Measurements from ENCODE around the gene DNMT1. TPM values are rescaled to one million over a fixed set of nuclear protein-coding genes. Genes with fewer than 3 reads are reported as not detected.

Gene DNMT1
- polyA plus RNA-seq, 1 of the 3 experiments (the other 2 are of a cell fraction), result 58.3 TPM

GRCh38 chr19:10226376-10227025 is 31.7 kb upstream of the DNMT1 start:
- no peak overlapping the region for H3K9ac ChIP-seq
- H2AFZ ChIP-seq (ENCODE audit: low read depth), result no peak overlapping the region
- POLR2A ChIA-PET, result interaction anchor here (0.5 to 1.2 kb wide), 7 partner anchors 12 to 97 kb away, joined by 3 to 5 read pairs (median 4); partner anchors contain the start of gene DNMT1
- 0 out of 2 replicates have a peak overlapping the region, but pooled peaks have one; percentile 29 for H3K4me2 ChIP-seq
- CTCF ChIA-PET, result interaction anchor here (0.9 to 5.5 kb wide), 13 partner anchors 9 to 162 kb away, joined by 3 to 54 read pairs (median 4); no protein-coding TSS in a partner anchor
- peak; percentile 92 for DNase-seq
- no peaks in the 10 kb centered on the region for H3K27me3 ChIP-seq (ENCODE audit: insufficient read depth)
- peak; percentile 40; the same call in 1 of the 2 replicates for TF ChIP-seq MXI1 (IDR thresholded peaks at IDR 0.05; ENCODE audit: low read depth, low read length)
- TF ChIP-seq RXRA (IDR thresholded peaks at IDR 0.05; ENCODE audit: borderline replicate concordance, low read depth), result no peak
- peak; percentile 66 for TF ChIP-seq GATA2 (CRISPR knock-in tag; IDR thresholded peaks at IDR 0.05)
- peak; percentile 53 for TF ChIP-seq RCOR1 (IDR thresholded peaks at IDR 0.05; ENCODE audit: low read length)
- peak in 1 of 2 experiments; percentile 56; a peak in 1 of 4 replicates for TF ChIP-seq EP300 (IDR thresholded peaks at IDR 0.05; ENCODE audit: borderline replicate concordance in 1 of 2, low read depth in 1 of 2, low read length in 1 of 2)
- H3K9me3 ChIP-seq, result no peaks in the 10 kb centered on the region
- H3F3A ChIP-seq (replicated peaks; ENCODE audit: insufficient read depth), result peaks cover under 1% of the 10 kb centered on the region
- peaks cover 10% of the 10 kb centered on the region; the same call in 1 of the 2 replicates for H3K79me2 ChIP-seq (ENCODE audit: insufficient read depth)
- peaks cover 0 to 26% of the 10 kb centered on the region in 2 experiments; a peak in 1 of 4 replicates for H3K4me1 ChIP-seq (ENCODE audit: control insufficient read depth in 1 of 2, insufficient read depth in 2 of 2, low read depth in 1 of 2, low read length in 1 of 2)
- no peaks in the 10 kb centered on the region for H3K9me2 ChIP-seq
- H3K4me3 ChIP-seq (ENCODE audit: low read depth in 2 of 2, low read length in 1 of 2), result no peak overlapping the region; a peak in 1 of 4 replicates
- 49% methylated on average over 10 of the region's 13 CpGs for WGBS (ENCODE audit: low lambda C conversion rate)
- H3K36me3 ChIP-seq (replicated peaks in 1 of 2; ENCODE audit: control insufficient read depth in 1 of 2, insufficient read depth in 2 of 2, low read length in 1 of 2), result no peaks in the 10 kb centered on the region
- H4K20me1 ChIP-seq (ENCODE audit: insufficient read depth), result 0 out of 2 replicates have a peak, but pooled peaks cover 4% of the 10 kb centered on the region
- peak overlapping the region in 1 of 2 experiments; percentile 85; a peak in 2 of 4 replicates for H3K27ac ChIP-seq (ENCODE audit: low read depth in 2 of 2, low read length in 1 of 2)

DNA sequence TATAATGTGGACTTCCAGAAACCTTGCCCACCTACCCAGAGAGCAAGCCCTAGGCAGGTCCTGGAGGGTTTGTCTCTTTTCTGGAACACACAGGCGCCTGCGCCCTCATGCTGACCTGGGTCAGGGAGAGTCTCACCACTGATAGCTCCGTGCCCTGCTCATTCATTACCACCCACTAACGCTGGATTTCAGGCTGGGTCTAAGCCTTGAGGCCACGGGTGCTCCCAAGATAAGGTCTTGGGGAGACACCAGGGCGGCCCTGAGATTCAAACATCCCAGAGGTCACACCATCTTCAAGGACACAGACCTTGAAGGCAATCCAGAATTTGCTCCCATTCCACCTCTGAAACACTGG is 31.2 kb upstream of the DNMT1 start:
- Histone ChIP-seq H3K9me2 (no peaks in the 10 kb centered on the region), H3K4me2 (no peak overlapping the region), H3K27ac (ENCODE audit: low read depth in 2 of 2, low read length in 1 of 2) (peak overlapping the region in 1 of 2 experiments; percentile 85; a peak in 2 of 4 replicates), H3K4me1 (ENCODE audit: control insufficient read depth in 1 of 2, insufficient read depth in 2 of 2, low read depth in 1 of 2, low read length in 1 of 2) (peaks cover 0 to 26% of the 10 kb centered on the region in 2 experiments; a peak in 1 of 4 replicates), H3K9me3 (no peaks in the 10 kb centered on the region), H3K4me3 (ENCODE audit: low read depth in 2 of 2, low read length in 1 of 2) (no peak overlapping the region), H3K36me3 (replicated peaks in 1 of 2; ENCODE audit: control insufficient read depth in 1 of 2, insufficient read depth in 2 of 2, low read length in 1 of 2) (no peaks in the 10 kb centered on the region), H4K20me1 (ENCODE audit: insufficient read depth) (0 out of 2 replicates have a peak, but pooled peaks cover 4% of the 10 kb centered on the region), H3K79me2 (ENCODE audit: insufficient read depth) (peaks cover 10% of the 10 kb centered on the region; the same call in 1 of the 2 replicates), H3K9ac (no peak overlapping the region), H3F3A (replicated peaks; ENCODE audit: insufficient read depth) (no peaks in the 10 kb centered on the region), H3K27me3 (ENCODE audit: insufficient read depth) (no peaks in the 10 kb centered on the region), H2AFZ (ENCODE audit: low read depth) (no peak overlapping the region)
- DNase-seq, result no peak
- ChIA-PET CTCF (interaction anchor here (0.7 to 5.5 kb wide), 9 partner anchors 8 to 163 kb away, joined by 3 to 54 read pairs (median 4); no protein-coding TSS in a partner anchor), POLR2A (interaction anchor here (0.5 to 1.2 kb wide), 6 partner anchors 12 to 87 kb away, joined by 3 to 5 read pairs (median 4); partner anchors contain the start of gene DNMT1)
- 83% methylated on average over 6 of the region's 6 CpGs for WGBS (ENCODE audit: low lambda C conversion rate)
- TF ChIP-seq TEAD4 (IDR thresholded peaks at IDR 0.05; ENCODE audit: borderline replicate concordance, insufficient read depth) (no peak), TAF1 (IDR thresholded peaks at IDR 0.05; ENCODE audit: borderline replicate concordance, low read depth, low read length) (no peak), TCF12 (IDR thresholded peaks at IDR 0.05) (no peak), MXI1 (IDR thresholded peaks at IDR 0.05; ENCODE audit: low read depth, low read length) (no peak), FOXJ3 (CRISPR knock-in tag; IDR thresholded peaks at IDR 0.05) (no peak), IRF3 (IDR thresholded peaks at IDR 0.05; ENCODE audit: low read depth, low read length) (no peak), NRF1 (IDR thresholded peaks at IDR 0.05; ENCODE audit: low read depth, low read length) (no peak), FOXM1 (IDR thresholded peaks at IDR 0.05; ENCODE audit: low read depth) (no peak), MEF2A (IDR thresholded peaks at IDR 0.05; ENCODE audit: borderline replicate concordance, low read depth) (no peak), USF1 (IDR thresholded peaks at IDR 0.05; ENCODE audit: borderline replicate concordance, low read depth) (no peak), RXRA (IDR thresholded peaks at IDR 0.05; ENCODE audit: borderline replicate concordance, low read depth) (no peak), GATA2 (CRISPR knock-in tag; IDR thresholded peaks at IDR 0.05) (no peak), RAD21 (IDR thresholded peaks at IDR 0.05; ENCODE audit: low read length) (no peak), CHD2 (IDR thresholded peaks at IDR 0.05; ENCODE audit: low read length, partially characterized antibody) (no peak)
- TF ChIP-seq, protein P1, sequence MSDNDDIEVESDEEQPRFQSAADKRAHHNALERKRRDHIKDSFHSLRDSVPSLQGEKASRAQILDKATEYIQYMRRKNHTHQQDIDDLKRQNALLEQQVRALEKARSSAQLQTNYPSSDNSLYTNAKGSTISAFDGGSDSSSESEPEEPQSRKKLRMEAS (IDR thresholded peaks at IDR 0.05; ENCODE audit: low read depth), result no peak
- TF ChIP-seq, protein P2, sequence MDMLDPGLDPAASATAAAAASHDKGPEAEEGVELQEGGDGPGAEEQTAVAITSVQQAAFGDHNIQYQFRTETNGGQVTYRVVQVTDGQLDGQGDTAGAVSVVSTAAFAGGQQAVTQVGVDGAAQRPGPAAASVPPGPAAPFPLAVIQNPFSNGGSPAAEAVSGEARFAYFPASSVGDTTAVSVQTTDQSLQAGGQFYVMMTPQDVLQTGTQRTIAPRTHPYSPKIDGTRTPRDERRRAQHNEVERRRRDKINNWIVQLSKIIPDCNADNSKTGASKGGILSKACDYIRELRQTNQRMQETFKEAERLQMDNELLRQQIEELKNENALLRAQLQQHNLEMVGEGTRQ (IDR thresholded peaks at IDR 0.05; ENCODE audit: borderline replicate concordance, low read depth, low read length), result no peak
- TF ChIP-seq, protein P3, sequence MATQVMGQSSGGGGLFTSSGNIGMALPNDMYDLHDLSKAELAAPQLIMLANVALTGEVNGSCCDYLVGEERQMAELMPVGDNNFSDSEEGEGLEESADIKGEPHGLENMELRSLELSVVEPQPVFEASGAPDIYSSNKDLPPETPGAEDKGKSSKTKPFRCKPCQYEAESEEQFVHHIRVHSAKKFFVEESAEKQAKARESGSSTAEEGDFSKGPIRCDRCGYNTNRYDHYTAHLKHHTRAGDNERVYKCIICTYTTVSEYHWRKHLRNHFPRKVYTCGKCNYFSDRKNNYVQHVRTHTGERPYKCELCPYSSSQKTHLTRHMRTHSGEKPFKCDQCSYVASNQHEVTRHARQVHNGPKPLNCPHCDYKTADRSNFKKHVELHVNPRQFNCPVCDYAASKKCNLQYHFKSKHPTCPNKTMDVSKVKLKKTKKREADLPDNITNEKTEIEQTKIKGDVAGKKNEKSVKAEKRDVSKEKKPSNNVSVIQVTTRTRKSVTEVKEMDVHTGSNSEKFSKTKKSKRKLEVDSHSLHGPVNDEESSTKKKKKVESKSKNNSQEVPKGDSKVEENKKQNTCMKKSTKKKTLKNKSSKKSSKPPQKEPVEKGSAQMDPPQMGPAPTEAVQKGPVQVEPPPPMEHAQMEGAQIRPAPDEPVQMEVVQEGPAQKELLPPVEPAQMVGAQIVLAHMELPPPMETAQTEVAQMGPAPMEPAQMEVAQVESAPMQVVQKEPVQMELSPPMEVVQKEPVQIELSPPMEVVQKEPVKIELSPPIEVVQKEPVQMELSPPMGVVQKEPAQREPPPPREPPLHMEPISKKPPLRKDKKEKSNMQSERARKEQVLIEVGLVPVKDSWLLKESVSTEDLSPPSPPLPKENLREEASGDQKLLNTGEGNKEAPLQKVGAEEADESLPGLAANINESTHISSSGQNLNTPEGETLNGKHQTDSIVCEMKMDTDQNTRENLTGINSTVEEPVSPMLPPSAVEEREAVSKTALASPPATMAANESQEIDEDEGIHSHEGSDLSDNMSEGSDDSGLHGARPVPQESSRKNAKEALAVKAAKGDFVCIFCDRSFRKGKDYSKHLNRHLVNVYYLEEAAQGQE (IDR thresholded peaks at IDR 0.05; ENCODE audit: low read depth, low read length), result no peak

Measured in SK-N-SH (cell line).